Central memory CD4-positive, alpha-beta T cell (primary cell): ENCODE results near the gene LIM2.

Experiments
- DNase-seq: peaks from one replicate; pipeline ENCODE4 v3.0.0; 2022

LIM2 gene

DNA sequence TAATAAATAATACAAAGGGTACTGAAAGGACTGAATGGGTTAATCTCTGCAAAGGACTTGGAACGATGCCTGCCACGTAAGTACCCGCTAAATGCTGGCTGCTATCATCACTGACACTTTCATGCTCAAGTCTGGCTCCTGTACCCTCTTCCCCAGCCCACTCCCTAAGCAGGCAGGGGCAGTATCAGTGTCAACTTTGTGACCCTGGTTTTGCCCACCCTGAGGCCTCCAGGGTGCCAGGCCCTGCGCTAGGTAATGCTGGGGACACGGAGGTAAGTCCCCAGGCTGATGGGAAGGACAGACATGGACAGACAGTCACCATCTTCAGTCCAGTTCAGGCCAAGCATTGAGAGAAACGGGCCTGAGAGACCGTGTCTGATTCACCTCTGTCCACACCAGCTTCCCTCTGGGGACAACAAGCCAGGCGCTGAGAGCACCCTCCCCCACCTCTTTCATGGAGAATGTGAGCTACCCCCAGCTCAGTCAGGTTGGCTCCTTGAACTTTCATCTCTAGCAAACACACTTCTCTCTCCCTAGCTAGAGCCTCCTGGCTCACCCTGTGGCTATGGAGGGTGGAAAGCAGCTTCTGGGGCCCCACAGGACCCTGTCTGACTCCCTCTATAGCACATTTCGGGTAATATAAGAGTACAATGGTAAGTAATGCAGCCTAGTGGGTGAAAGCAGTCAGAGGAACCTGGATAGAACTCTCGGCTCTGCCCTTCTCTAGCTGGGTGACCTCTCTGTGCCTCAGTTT is 22.4 kb downstream of the LIM2 start:
- peak; percentile 18 for DNase-seq

DNA sequence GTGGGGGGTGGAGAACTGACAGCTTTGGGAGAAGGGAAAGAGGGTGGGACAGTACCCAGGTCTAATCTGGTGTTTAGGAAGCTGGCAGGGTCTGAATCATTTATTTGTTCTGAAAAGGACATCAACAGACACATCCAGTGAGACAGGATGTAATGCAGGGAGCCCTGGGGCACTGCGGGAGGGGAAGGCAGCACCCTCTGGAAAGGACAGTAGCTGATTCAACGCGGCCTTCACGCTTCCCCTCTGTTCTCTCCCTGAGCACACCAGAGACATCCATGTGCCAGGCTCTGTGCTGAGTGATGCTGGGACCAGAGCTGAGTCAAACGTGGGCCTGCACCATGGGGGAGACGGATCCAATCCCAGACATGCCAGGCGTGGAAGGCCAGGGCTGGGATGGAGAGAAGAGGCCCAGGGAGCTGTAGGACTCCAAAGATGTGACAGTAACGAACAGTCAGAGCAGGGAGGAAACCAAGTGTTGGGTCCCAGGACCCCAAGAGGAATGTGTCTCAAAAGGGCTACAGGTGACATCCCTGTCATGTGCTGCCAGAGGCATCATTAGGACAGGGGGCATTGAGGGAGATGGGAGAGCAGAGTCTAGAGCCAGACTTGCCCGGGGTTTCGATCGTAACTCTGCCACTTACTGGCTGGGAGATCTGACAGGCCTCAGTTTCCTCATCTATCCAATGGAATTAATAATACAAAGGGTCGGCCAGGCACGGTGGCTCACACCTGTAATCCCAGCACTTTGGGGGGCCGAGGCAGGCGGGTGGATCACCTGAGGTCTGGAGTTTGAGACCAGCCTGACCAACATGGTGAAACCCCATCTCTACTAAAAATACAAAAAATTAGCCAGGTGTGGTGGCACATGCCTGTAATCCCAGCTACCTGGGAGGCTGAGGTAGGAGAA is 23.3 kb downstream of the LIM2 start:
- no peak for DNase-seq

DNA sequence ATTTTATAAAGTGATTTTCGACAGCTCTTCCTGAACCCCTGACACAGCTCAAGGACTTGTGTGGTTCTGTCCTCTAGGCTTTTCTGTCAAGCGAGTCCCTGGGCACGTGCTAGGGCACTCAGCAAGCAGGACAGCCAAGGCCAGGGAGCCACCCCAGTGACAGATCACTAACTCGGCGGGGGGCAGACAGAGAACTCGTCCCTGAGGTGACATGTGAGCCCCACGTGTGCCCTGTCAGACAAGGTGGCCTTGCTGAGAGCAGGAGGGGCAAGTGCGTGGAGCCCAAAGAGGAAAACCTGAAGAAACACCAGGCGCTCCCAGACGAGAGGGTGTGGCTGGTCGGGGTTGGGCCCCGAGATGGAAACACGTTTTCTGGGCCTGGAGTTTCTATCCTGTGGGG is 26.5 kb downstream of the LIM2 start:
- no peak for DNase-seq

DNA sequence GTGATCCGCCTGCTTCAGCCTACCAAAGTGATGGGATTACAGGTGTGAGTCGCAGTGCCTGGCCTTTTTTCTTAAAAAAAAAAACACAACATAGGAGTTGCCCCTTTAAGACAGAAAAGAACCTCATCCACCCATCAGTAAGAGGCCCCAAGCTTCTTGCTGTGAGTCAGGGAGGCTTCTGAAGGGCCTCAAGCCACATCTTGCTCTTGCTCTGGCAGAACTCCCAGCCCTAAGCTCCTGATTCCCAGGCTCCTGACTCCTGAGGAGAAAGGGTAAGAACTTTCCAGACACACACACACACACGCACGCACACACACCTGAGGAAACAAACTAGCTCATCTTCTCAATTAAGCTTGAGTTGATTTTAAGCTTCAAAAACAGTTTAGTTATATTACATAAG is 28.5 kb downstream of the LIM2 start:
- no peak for DNase-seq

DNA sequence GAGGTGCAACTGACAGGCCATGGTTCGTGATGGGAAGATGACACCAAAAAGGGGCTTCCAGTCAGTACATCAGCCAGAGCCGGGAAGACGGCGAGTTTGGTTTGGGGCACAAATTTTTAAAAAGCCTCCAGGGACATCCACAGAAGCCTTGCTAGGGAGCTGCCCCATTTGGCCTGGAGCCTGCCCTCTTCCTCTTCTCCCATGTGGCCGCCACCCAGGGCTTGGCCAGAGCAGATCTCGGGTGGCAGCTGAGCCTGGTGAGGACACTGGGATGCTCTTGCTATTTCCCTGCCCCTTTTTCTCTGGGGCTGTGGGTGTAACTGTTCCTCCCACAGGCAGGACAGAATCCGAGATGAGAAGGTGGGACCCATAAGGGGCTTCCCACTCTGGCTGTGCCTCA is 29.8 kb downstream of the LIM2 start:
- no peak for DNase-seq

DNA sequence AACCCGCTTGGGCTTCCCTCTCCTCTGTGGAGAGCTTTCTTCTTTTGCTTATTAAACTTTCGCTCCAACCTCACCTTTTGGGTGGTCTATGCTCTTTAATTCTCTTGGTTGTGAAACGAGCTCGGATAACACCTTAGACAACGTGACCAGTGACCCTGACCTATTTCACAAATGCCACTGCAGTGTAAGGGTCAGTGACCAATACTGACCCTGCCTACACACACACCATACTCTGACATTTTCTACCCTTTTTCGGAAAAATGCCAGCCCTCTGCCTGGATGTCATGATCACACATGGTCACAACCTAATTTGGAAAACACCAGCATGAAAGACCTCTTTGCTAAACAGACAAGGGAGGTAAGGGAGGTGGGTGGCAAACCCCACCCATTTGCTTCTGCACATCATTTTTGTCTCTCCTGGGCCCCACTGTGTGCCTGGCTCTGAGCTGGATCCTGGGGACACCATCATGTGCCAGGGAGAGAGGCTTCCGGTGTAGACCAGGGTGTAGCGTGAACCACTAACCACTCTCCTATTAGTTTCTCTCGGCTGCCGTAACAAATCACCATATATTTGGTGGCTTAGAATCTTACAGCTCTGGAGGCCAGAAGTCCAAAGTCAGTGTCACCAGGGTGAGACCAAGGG is 31.5 kb downstream of the LIM2 start:
- DNase-seq, result no peak

DNA sequence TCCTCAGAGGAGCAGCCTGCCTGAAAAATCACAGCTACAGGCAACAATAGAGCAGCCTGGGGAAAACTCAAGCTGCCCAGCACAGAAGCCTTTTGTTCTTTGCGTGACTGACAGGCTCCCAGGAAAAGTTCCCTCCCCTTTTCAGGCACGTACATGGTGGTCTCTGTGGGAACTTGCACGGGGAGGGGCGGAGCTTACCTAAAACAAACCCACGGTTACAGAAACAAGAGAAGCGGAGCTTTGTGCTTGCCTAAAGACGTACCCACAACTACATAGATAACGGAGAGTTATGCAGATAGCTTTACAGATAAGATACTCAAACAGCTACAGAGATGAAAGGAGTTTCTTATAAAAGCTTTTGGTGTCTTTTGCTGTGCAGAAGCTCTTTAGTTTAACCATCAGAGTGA is 33.0 kb downstream of the LIM2 start:
- peak; percentile 40 for DNase-seq

DNA sequence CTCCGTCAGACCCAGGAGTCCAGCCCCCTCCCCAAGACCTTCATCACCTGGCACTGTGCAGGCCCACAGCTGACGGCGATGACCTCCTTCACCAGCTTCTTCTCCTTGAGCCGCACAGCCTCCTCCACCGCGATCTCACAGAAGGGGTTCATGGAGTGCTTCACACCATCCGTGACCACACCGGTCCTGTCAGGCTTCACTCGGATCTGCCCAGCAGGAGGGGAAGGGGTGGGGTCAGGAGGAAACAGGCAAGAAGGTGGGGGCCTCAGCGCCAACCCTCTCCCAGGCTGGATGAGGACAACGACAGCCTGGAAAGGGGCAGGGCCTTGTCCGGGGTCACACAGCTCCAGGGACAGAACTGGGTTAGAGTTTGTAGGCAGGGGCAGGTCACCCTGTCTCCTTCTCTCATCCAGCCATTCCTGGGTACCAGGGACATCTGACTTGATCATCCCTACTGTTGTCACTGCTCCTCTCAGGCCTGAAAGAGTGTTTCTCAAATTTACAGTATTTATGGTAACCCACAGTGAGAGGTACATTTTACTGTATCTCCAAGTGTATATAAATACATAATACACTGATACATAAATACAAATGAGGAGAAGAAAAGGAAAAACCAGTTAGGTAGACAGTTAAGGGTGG is 33.6 kb downstream of the LIM2 start:
- DNase-seq, result no peak

DNA sequence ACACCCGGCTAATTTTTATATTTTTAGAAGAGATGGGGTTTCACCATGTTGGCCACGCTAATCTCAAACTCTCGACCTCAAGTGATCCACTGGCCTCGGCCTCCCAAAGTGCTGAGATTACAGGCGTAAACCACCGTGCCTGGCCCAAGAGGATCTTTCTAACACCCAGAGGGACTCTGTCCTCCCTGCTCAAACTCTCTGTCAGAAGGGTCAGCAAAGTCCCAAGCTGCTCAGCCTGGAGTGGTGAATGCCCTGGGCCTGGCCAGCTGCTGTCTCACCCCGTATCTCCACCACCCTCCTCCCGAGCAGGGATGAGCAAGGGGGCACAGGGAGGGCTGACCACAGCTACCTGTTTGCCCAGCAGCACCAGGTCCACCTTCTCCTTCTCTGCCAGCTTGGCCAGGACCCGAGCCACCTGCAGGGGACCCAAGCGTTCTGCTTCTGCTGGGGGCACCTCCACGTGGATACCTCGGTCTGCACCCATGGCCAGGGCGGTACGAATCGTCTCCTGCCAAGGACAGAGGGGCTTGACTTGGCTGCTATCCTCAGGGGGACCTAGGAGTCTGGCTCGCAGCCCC is 34.9 kb downstream of the LIM2 start:
- no peak for DNase-seq

DNA sequence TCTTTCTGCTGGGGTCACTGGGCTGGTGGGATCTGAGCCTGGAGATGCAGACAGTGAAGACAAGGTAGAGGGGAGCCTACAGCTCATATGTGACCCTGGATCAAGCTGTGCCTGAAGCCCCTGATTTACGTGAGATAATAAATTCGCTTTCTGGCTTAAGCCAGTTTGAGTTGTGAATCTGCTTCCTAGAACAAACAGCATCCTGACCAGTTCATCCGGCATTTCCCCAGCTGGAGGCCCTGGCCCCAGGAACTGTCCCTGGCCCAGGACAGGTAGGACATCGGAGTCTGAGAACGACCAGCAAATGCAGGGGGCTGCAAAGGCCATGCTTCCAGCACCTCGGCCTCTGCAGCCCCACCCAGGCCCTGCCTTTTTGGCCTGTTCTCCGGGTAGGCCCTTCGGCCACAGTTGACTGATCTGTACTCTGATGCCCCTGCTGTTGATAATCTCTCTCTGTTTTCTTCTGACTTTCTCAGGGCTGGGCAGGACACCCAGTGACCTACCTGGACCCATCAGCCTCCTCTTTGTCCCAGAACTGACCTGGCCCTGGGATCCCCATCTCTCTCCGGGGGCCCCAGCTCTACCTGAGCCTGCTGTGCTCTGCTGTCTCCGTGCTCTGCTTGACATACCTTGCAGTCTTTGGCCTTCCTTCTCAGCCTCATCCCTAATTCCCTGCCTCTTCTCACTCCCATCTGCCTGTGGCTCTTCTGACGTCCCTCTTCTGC is 36.3 kb downstream of the LIM2 start:
- no peak for DNase-seq

DNA sequence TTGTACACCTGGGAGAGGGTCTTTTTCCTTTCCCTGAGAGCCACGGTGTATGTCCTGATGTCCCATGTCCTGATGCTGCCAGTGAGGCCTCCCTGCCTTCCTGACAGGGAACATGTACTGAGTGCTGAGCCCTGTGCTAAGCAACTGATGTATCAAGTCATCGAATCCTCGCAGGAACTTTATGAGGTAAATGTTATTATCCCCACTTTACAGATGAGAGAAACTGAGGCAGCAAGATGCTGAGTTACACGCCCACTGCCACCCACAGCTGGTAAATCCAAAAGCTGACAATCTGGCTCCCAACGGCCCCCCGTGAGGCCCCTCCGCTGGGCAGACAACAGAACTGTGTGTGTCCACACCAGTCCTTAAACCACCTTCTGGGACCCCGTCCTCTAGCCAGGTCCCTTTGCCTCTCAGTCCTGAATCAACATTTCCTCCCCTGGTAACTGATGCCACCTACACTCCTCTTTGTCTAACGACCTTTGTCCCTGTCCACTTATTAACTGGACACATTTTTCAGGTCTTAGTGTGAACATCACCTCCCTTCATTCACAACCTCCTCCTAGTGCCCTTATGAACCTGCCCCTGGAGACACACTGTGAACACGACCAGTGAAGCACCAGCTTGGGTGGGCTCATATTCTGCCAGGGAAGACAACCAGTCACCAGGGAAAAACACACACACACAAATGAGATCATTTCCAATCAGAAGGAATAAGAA is 40.4 kb downstream of the LIM2 start:
- no peak for DNase-seq

DNA sequence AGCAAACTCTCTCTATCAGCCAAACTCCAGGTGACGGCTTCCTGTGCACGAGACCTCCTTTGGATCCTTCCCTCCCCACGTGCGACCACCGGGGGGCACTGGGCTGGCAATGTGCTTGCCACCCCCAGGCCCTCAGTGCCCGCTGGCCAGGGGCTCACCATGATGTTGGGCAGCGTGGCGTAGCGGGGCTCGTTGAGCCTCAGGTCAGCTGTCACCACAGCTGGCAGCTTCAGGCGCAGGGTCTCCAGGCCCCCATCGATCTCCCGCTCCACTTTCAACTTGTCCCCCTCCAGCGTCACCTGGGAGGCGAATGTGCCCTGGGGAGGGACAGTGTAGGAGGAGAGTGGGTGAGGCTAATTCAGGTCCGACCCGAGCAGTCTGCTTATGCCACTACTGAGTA is 41.0 kb downstream of the LIM2 start:
- DNase-seq, result no peak

DNA sequence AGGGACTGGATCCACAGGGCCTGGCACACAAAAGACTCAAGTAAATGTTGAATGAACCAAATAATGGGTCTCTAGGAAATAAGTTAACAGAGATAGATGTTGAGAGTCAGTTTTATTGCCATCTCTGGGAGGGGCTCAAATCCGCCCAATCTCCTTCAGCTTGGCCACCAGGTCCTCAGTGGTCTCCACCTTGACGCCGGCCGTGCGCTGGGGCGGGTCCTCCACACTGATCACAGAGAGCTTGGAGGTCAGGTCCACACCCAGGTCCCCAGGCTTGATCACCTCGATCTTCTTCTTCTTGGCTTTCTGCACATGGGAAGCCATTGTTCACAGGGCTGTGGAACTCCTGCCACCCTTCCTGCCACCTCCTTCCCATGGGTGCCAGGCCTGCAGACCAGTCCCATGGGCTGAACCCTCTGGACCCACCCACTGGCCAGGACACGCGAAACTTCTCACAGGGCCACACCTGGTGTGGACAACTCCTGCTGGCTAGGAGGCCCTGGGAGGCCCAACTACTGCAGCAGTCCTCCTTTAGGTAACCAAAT is 42.6 kb downstream of the LIM2 start:
- DNase-seq, result no peak

DNA sequence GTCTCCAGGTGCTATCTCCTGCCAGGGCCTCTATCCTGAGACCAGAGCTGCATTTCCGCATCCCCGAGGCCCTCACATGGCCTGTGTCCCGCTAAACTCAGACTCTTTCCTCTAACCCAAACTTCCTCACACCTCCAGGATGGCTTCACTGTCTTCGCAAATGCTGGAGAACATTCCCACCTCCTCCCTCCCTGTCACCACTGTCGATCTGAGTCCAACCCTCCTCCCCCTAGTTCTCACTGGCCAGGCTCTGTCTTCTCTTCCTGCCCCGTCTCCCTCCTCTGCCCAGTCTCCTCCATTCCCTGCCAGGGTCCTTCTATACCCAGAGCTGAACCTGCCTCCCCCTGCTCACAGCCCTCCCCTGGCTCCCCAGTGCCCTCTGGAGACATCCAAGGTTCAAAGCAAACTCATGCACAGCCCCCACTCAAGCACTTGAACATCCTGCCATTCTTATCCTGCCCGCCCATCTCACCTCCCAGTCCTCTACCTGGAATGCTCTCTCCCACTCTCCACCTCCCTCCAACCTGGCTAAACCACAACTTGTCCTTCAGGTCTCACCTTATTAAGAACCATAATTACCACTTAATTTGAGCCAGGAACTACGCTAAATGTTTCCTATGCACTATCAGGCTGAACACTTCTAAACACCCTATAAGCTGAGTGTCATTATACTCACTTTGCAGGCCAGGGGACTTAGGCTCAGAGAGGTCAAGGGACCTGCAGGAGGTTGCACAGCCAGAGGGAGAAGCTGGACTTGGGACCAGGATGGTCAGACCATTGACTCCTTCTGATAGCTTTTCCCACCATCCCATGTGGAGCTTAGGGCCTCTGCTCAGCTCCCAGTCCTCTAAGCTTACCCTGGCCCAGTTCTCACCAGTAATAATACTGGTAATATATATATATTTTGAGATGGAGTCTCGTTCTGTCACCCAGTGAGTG is 44.9 kb downstream of the LIM2 start:
- no peak for DNase-seq

DNA sequence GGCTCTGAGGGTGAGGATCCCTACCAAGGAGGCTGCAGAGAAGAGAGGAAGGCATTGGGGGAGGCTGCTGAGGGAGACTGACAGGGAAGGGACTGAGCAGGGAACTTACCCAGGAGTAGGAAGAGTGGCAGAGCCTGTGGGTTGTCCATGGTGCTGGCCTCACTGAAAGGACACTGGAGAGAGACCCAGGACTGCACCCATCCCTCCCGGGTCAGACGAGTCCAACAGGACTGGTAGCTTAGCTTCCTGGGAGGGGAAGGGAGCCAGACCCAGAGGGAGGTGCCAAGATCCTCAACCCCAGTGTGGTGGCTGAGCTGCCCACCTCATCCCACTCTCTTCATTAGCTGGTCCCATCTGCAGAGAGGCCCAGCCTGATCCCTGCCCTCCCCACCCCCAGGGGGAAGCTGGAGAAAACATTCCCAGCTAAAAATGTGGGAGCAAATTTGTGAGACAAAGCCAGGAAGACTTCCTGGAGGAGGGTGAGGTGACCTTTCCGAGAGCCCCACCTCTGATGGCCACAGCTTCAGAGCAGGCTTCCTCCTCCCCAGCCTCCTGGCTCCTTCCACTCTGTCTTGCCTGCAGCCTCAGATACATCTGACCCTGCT is 45.7 kb downstream of the LIM2 start, which contains the start of gene VSIG10L:
TSS of gene VSIG10L (minus strand) at position 164 of the 605 bp plus-strand sequence. CDS start at position 149, 15 bp downstream.
- no peak for DNase-seq

DNA sequence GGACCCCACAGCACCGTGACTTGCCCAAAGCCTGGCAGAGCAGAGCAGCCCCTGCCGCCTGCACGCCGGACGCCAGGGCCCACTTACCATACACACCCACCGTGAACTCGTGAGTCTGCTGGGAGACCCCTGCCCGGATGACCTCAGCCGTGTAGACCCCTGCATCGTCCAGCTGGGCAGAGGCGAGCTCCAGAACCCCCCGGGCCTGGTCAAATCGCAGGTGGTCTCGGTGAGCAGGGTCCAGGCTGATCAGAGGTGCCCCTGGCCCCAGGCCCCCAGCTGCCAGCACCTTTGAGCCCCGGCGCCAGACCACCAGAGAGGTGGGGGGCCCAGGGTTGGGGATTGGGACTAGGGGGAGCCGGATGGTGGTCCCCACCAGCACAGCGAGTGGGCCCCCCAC is 46.7 kb downstream of the LIM2 start:
- no peak for DNase-seq

DNA sequence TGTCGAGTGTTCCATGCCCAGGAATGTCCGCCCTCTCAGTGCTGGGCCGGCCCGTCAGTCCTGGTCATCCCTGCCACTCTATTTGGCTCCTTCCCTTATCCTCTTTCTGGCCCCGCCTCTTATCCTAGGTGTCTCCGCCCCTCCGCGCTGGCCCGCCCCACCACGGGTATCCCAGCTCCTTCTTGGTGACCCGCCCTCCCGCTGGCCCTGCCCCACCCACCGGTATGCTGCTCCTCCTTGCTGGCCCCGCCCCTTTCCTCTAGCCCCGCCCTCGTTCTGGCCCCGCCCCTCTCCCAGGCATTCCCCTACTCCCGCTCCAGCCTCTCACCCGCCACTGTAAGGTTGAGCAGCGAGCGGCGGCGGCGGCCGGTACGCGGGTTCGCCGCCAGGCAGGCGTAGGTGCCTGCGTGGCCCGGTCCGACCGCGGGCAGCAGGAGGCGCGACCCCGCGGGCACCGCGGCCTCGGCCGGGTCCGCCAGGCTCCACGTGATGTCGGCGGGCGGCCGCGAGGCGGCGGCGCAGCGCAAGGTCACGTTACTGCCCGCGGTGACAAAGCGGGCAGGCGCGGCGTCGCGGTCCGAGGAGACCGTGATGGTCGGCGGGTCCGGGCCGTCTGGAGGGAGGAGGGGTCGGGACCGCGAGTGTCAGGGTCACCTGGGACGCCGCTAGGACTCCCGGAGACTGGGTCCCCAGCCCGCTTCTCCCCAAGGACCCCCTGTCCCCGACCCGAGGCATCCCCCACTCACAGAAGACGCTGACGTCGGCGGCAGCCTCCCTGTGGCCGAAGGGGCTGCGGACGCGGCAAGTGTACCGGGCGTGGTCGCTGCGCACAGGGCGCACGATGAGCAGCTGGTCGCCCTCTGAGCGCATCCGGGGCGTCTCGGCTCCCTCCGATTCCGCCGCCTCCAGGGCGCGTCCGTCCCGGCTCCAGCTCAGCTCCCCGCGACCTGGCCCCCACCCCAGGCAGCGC is 47.8 kb downstream of the LIM2 start:
- peak; percentile 68 for DNase-seq

DNA sequence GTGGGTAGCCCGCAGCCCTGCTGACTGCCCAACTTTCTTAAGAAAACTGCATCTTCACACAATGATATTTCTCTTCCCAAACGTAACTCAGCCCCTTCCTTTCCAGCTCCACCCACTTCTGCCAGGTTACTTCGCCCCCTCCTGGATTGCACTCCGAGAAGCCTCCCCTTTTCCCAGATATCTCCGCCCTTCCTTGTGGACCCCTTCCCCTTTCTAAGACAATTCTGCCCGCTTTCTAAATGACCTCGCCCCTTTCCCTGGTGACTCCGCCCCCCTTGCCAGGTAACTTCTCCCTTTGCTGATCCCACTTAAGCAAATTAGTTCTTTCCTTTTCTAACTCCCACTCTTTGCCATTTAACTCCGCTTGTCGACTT is 48.5 kb downstream of the LIM2 start:
- DNase-seq, result no peak
